ENCODE data around the gene PSTPIP1. TPM values are rescaled to one million over a fixed set of nuclear protein-coding genes. Genes with fewer than 3 reads are reported as not detected.

PSTPIP1 gene
- polyA plus RNA-seq, 1 donor (not counting 4 experiments of a cell fraction or from before 2014, with no cell fraction given) = 9.6 TPM

GRCh38 chr15:76973906-76974305 is 21.0 kb upstream of the PSTPIP1 start:
- no peaks in the 10 kb centered on the region for H3K79me2 ChIP-seq (ENCODE audit: control insufficient read depth, insufficient read depth, low read length)
- FAIRE-seq = no peak

DNA sequence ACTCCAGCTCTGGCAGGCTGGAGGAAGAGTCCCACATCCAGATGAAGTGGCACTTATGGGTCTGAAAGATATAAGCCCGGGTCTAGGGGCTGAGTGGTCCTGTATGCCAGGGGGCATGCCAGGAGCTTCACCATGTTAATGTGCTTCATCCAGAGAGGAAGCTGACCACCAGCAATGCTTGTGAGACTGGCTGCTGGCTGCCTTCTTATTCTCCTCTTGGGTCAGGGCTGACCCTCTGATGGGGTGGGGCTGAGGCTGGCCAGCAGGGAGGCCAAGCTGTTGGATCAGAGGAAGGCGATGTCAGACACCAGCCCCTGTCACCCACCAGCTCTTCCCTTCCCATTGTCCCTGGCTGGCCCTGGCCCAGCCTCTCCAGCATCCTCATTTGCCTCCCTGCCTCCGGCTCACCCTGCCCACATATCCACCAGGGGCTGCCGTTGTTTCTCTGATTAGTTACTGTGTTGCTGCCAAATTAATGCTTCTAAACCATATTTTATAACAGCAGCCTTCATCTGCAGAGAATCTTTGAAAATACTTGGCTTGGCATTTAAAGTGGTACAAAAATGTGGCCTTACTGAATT is 20.4 kb upstream of the PSTPIP1 start:
- no peaks in the 10 kb centered on the region for H3K79me2 ChIP-seq (ENCODE audit: control insufficient read depth, insufficient read depth, low read length)
- H4K20me1 ChIP-seq (ENCODE audit: control insufficient read depth, extremely low read depth, insufficient read depth, low read length) = no peaks in the 10 kb centered on the region
- no peaks in the 10 kb centered on the region for H3K36me3 ChIP-seq (ENCODE audit: control insufficient read depth in 2 of 2, extremely low read depth in 1 of 2, insufficient read depth in 2 of 2, low read length in 2 of 2)
- TF ChIP-seq CTCF (optimal IDR thresholded peaks at IDR 0.05 in 1 of 3, IDR thresholded peaks at IDR 0.05 in 1 of 3, conservative IDR thresholded peaks at IDR 0.05 in 1 of 3; ENCODE audit: extremely low read depth in 1 of 3, insufficient read depth in 2 of 3, low read length in 3 of 3) (no peak), EZH2 (IDR thresholded peaks at IDR 0.05; ENCODE audit: low read length) (no peak)
- H3K4me3 ChIP-seq (ENCODE audit: control insufficient read depth in 2 of 3, extremely low read depth in 1 of 3, insufficient read depth in 2 of 3, low read depth in 1 of 3, low read length in 3 of 3) = no peak overlapping the region
- H3K27ac ChIP-seq (ENCODE audit: control insufficient read depth, insufficient read depth, low read length) = no peak overlapping the region
- dilution Hi-C loops (cut with MboI; ENCODE audit: extremely low pct_ligation_motif_present, low sequenced_read_pairs) = no loop called here
- DNase-seq (ENCODE audit: low read depth, low spot score) = no peak
- H3K4me2 ChIP-seq (ENCODE audit: control insufficient read depth, extremely low read depth, insufficient read depth, low read depth, low read length) = no peak overlapping the region
- H3K9ac ChIP-seq (ENCODE audit: control insufficient read depth, extremely low read depth, insufficient read depth, low read length) = no peak overlapping the region
- peaks cover 8% of the 10 kb centered on the region for H3K4me1 ChIP-seq (ENCODE audit: control insufficient read depth, extremely low read depth, insufficient read depth, low read length)
- no peak overlapping the region for H2AFZ ChIP-seq (ENCODE audit: control insufficient read depth, low read length)
- H3K27me3 ChIP-seq (ENCODE audit: control insufficient read depth, extremely low read depth, insufficient read depth, low read length) = no peaks in the 10 kb centered on the region
- no peaks in the 10 kb centered on the region for H3K9me1 ChIP-seq (ENCODE audit: control insufficient read depth, extremely low read depth, insufficient read depth, low read length)
- H3K9me3 ChIP-seq (ENCODE audit: control insufficient read depth, low read depth, low read length) = no peaks in the 10 kb centered on the region
- no peak for FAIRE-seq

More at GRCh38 chr15:76973906-76974305, 21.0 kb upstream of the PSTPIP1 start:
- Histone ChIP-seq H3K27me3 (ENCODE audit: control insufficient read depth, extremely low read depth, insufficient read depth, low read length) (no peaks in the 10 kb centered on the region), H3K9me3 (ENCODE audit: control insufficient read depth, low read depth, low read length) (no peaks in the 10 kb centered on the region), H3K4me3 (ENCODE audit: control insufficient read depth in 2 of 3, extremely low read depth in 1 of 3, insufficient read depth in 2 of 3, low read depth in 1 of 3, low read length in 3 of 3) (no peak overlapping the region), H2AFZ (ENCODE audit: control insufficient read depth, low read length) (no peak overlapping the region), H3K4me2 (ENCODE audit: control insufficient read depth, extremely low read depth, insufficient read depth, low read depth, low read length) (no peak overlapping the region), H3K36me3 (ENCODE audit: control insufficient read depth in 2 of 2, extremely low read depth in 1 of 2, insufficient read depth in 2 of 2, low read length in 2 of 2) (no peaks in the 10 kb centered on the region), H3K9ac (ENCODE audit: control insufficient read depth, extremely low read depth, insufficient read depth, low read length) (no peak overlapping the region), H3K4me1 (ENCODE audit: control insufficient read depth, extremely low read depth, insufficient read depth, low read length) (peaks cover 8% of the 10 kb centered on the region), H3K27ac (ENCODE audit: control insufficient read depth, insufficient read depth, low read length) (no peak overlapping the region), H4K20me1 (ENCODE audit: control insufficient read depth, extremely low read depth, insufficient read depth, low read length) (no peaks in the 10 kb centered on the region), H3K9me1 (ENCODE audit: control insufficient read depth, extremely low read depth, insufficient read depth, low read length) (no peaks in the 10 kb centered on the region)
- TF ChIP-seq CTCF (optimal IDR thresholded peaks at IDR 0.05 in 1 of 3, IDR thresholded peaks at IDR 0.05 in 1 of 3, conservative IDR thresholded peaks at IDR 0.05 in 1 of 3; ENCODE audit: extremely low read depth in 1 of 3, insufficient read depth in 2 of 3, low read length in 3 of 3) = no peak
- no peak for TF ChIP-seq EZH2 (IDR thresholded peaks at IDR 0.05; ENCODE audit: low read length)
- DNase-seq (ENCODE audit: low read depth, low spot score) = no peak
- dilution Hi-C loops (cut with MboI; ENCODE audit: extremely low pct_ligation_motif_present, low sequenced_read_pairs) = no loop called here
